ENCODE data around the gene ADGRG1.

Gene ADGRG1

GRCh38 chr16:57606147-57606846 lies 22.1 kb upstream of the ADGRG1 start:
- no peak overlapping the region for H3K4me3 ChIP-seq (replicated peaks; ENCODE audit: low read depth, low read length)
- DNase-seq (ENCODE audit: low read depth), result no peak
- TF ChIP-seq, protein P1, sequence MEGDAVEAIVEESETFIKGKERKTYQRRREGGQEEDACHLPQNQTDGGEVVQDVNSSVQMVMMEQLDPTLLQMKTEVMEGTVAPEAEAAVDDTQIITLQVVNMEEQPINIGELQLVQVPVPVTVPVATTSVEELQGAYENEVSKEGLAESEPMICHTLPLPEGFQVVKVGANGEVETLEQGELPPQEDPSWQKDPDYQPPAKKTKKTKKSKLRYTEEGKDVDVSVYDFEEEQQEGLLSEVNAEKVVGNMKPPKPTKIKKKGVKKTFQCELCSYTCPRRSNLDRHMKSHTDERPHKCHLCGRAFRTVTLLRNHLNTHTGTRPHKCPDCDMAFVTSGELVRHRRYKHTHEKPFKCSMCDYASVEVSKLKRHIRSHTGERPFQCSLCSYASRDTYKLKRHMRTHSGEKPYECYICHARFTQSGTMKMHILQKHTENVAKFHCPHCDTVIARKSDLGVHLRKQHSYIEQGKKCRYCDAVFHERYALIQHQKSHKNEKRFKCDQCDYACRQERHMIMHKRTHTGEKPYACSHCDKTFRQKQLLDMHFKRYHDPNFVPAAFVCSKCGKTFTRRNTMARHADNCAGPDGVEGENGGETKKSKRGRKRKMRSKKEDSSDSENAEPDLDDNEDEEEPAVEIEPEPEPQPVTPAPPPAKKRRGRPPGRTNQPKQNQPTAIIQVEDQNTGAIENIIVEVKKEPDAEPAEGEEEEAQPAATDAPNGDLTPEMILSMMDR (IDR thresholded peaks at IDR 0.05; ENCODE audit: low read length, missing control alignments), result no peak

- TF ChIP-seq, protein P1 (IDR thresholded peaks at IDR 0.05; ENCODE audit: low read length, missing control alignments), result no peak
- H3K4me3 ChIP-seq (replicated peaks; ENCODE audit: low read depth, low read length), result no peak overlapping the region
- no peak for DNase-seq (ENCODE audit: low read depth)
These were observed 21.5 kb upstream of the ADGRG1 start for GRCh38 chr16:57606847-57607501.

- H3K4me3 ChIP-seq (replicated peaks; ENCODE audit: low read depth, low read length), result no peak overlapping the region
- TF ChIP-seq, protein P1 (IDR thresholded peaks at IDR 0.05; ENCODE audit: low read length, missing control alignments), result no peak
- no peak for DNase-seq (ENCODE audit: low read depth)
These were observed 20.6 kb upstream of the ADGRG1 start for GRCh38 chr16:57607676-57608461.

DNA sequence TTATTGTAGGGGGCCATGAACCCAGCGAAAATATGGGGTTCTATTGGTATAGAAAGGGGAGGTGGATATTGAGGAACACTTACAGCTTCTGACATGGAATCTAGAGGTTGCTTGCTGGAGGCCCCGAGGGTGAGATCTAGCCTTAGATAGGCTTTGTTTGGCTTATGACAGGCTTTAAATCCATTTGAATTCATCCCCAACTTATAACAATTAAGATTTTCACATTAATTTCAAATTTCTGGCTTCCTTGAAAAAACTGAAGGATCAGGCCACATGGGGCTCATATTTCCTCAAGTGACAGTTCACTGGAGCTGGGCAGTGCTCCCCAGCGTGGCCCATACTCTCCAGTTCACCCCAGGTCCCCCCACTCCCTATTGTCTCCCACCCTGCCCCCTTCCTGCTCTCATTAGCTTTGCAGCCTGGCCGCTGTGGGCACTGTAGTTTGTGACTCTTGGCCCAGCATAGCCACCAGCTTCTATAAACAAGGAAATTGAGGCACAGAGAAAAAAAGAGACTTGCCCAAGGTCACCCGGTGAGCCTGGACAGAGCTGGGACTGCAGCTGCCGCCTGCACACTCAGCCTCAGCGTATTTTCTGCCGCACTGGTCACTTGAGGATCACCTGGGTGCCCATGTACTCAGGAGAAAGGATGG lies 19.8 kb upstream of the ADGRG1 start:
- H3K4me3 ChIP-seq (replicated peaks; ENCODE audit: low read depth, low read length), result no peak overlapping the region
- DNase-seq (ENCODE audit: low read depth), result no peak
- TF ChIP-seq, protein P1 (IDR thresholded peaks at IDR 0.05; ENCODE audit: low read length, missing control alignments), result no peak

DNA sequence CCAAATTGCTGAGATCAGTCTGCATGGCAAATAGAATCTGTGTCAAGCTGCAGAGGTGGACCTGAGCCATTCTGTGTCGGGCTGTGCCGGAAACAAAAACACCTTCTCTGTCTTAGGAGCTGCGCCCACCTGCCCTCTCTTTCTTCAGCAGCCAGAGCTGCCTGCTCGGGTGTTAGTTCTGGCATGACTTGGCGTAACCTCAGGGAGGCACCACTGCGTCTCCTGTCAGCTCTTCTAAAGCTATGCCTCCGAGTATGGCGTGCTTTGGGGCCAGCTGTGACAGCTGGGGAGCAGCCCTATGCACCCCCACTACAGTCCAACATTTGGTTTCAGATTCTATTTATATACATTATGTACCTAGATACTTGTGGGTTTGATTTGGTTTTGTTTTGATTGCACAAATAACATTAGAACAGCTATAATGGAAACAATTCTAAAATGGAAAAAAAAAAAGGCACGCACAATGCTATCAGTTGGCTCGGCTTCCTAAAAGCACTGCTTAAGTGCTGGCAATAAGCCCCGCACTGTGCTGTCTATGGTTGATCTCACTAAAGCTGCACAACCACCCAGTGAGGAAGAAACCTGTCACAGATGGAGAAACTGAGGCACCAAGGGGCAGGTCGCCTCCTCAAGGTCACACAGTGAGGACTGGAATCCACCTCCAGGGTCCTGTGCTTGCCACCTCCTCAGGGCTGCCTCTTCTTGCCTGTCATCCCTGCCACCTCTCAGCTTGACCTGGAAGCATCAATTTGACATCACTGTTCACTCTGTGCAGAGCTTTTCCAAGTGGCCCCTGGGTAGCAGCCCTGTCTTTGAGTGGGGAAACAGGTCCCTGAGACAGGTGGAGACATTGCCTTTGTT lies 18.7 kb upstream of the ADGRG1 start:
- TF ChIP-seq, protein P1 (IDR thresholded peaks at IDR 0.05; ENCODE audit: low read length, missing control alignments), result peak; percentile 37
- H3K4me3 ChIP-seq (replicated peaks; ENCODE audit: low read depth, low read length), result no peak overlapping the region
- peak; percentile 54 for DNase-seq (ENCODE audit: low read depth)

- TF ChIP-seq, protein P1 (IDR thresholded peaks at IDR 0.05; ENCODE audit: low read length, missing control alignments), result no peak
- DNase-seq (ENCODE audit: low read depth), result no peak
- H3K4me3 ChIP-seq (replicated peaks; ENCODE audit: low read depth, low read length), result no peak overlapping the region
These were observed 17.8 kb upstream of the ADGRG1 start for GRCh38 chr16:57610611-57611010.

All from fibroblast of pulmonary artery (primary cell).